Upper lobe of left lung (tissue), 4 donors: ENCODE measurements around the gene VGF.

ENCODE experiments used
- EP300 ChIP-seq, 4 donors: sonication (generic); formaldehyde crosslinking; IDR thresholded peaks; one replicate each; pipeline ENCODE4 v1.5.1; 2017; ENCODE audit warnings: antibody characterized with exemption in 4 of 4, control low read depth in 2 of 4
- POLR2A ChIP-seq, 4 donors: fragments of 450-650 bp; IDR thresholded peaks; one replicate each; pipeline ENCODE4 v1.5.1; 2016 to 2017; ENCODE audit warnings: antibody characterized with exemption in 4 of 4, mild to moderate bottlenecking in 2 of 4
- POLR2AphosphoS5 ChIP-seq, 2 donors: sonication (generic); formaldehyde crosslinking; IDR thresholded peaks; one replicate each; pipeline ENCODE4 v1.5.1; 2017; ENCODE audit warnings: antibody characterized with exemption in 2 of 2
- TF ChIP-seq, protein P1 (sequence below), 6 experiments: fragments of 450-650 bp in 4 of 6; fragments of 200-600 bp in 2 of 6; sonication (generic) in 2 of 6; IDR thresholded peaks; one replicate each; pipeline ENCODE4 v1.5.1; 2016 to 2019; ENCODE audit warnings: antibody characterized with exemption in 6 of 6

GRCh38 chr7:101128040-101128834 lies 37.1 kb downstream of the VGF start:
- TF ChIP-seq POLR2A (IDR thresholded peaks at IDR 0.05) = no peak
- TF ChIP-seq, protein P1, sequence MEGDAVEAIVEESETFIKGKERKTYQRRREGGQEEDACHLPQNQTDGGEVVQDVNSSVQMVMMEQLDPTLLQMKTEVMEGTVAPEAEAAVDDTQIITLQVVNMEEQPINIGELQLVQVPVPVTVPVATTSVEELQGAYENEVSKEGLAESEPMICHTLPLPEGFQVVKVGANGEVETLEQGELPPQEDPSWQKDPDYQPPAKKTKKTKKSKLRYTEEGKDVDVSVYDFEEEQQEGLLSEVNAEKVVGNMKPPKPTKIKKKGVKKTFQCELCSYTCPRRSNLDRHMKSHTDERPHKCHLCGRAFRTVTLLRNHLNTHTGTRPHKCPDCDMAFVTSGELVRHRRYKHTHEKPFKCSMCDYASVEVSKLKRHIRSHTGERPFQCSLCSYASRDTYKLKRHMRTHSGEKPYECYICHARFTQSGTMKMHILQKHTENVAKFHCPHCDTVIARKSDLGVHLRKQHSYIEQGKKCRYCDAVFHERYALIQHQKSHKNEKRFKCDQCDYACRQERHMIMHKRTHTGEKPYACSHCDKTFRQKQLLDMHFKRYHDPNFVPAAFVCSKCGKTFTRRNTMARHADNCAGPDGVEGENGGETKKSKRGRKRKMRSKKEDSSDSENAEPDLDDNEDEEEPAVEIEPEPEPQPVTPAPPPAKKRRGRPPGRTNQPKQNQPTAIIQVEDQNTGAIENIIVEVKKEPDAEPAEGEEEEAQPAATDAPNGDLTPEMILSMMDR (IDR thresholded peaks at IDR 0.05) = no peak
- TF ChIP-seq EP300 (IDR thresholded peaks at IDR 0.05) = no peak
- TF ChIP-seq POLR2AphosphoS5 (IDR thresholded peaks at IDR 0.05) = peak in 1 of 2 donors; percentile 58
